WTC11 (cell line): ENCODE data around the gene STUB1. TPM values are rescaled to one million over a fixed set of nuclear protein-coding genes. Genes with fewer than 3 reads are reported as not detected.

Experiments
- ATAC-seq: fragments of 200-7000 bp; cut with Tn5 transposase; 2 replicates; pipeline ENCODE4 v1.10.0; 2021; ENCODE audit warnings: mild to moderate bottlenecking, moderate library complexity
- CTCF ChIA-PET: fragments of 300-600 bp; sonication (Branson Sonifier 250); formaldehyde crosslinking; loops from one replicate; lab custom pipeline; 2021; ENCODE audit warnings: antibody characterized with exemption; lab: Charles Lee
- POLR2A ChIA-PET: fragments of 350-600 bp; sonication (Branson Sonifier 250); formaldehyde crosslinking; loops from one replicate; lab custom pipeline; 2021; ENCODE audit warnings: antibody characterized with exemption; lab: Charles Lee
- DNase-seq: peaks from one replicate; pipeline ENCODE4 v3.0.0; 2021; ENCODE audit warnings: low spot score
- H3K27ac Mint-ChIP-seq: 2 replicates; pipeline ENCODE4 v1.8.0; 2021; ENCODE audit warnings: mixed read lengths
- H3K27me3 Mint-ChIP-seq: 2 replicates; pipeline ENCODE4 v1.8.0; 2021; ENCODE audit warnings: low read depth, mild to moderate bottlenecking, moderate library complexity, mixed read lengths
- H3K36me3 Mint-ChIP-seq: 2 replicates; pipeline ENCODE4 v1.8.0; 2021; ENCODE audit warnings: mixed read lengths
- H3K4me1 Mint-ChIP-seq: 2 replicates; pipeline ENCODE4 v1.8.0; 2022; ENCODE audit warnings: mixed read lengths
- H3K4me3 Mint-ChIP-seq: 2 replicates; pipeline ENCODE4 v1.8.0; 2021; ENCODE audit warnings: mild to moderate bottlenecking, moderate library complexity, mixed read lengths
- H3K9me3 Mint-ChIP-seq: 2 replicates; pipeline ENCODE4 v1.8.0; 2021; ENCODE audit warnings: mixed read lengths
- ARID4B ChIP-seq: sonication (generic); formaldehyde crosslinking; IDR thresholded peaks from 2 replicates; pipeline ENCODE4 v1.8.0; 2023; ENCODE audit warnings: missing genetic modification reagents, mild to moderate bottlenecking, borderline replicate concordance
- ATF6 ChIP-seq: sonication (generic); formaldehyde crosslinking; IDR thresholded peaks from 2 replicates; pipeline ENCODE4 v1.8.1; 2023; ENCODE audit warnings: mild to moderate bottlenecking, missing genetic modification reagents
- CREB1 ChIP-seq: sonication (generic); formaldehyde crosslinking; IDR thresholded peaks from 2 replicates; pipeline ENCODE4 v1.8.0; 2023; ENCODE audit warnings: mild to moderate bottlenecking, missing genetic modification reagents
- EMX1 ChIP-seq: fragments of 250-450 bp; sonication (Bioruptor Pico); IDR thresholded peaks from 2 replicates; pipeline ENCODE4 v1.8.0; 2021; ENCODE audit warnings: mild to moderate bottlenecking
- ETV6 ChIP-seq: sonication (generic); formaldehyde crosslinking; IDR thresholded peaks from 2 replicates; pipeline ENCODE4 v1.8.1; 2022; ENCODE audit warnings: mild to moderate bottlenecking, missing genetic modification reagents
- FOXJ3 ChIP-seq: sonication (generic); formaldehyde crosslinking; IDR thresholded peaks from 2 replicates; pipeline ENCODE4 v1.9.0; 2021; ENCODE audit warnings: missing genetic modification reagents, mild to moderate bottlenecking, borderline replicate concordance
- FOXP1 ChIP-seq: sonication (generic); formaldehyde crosslinking; IDR thresholded peaks from 2 replicates; pipeline ENCODE4 v1.8.0; 2022; ENCODE audit warnings: missing genetic modification reagents, mild to moderate bottlenecking, moderate library complexity, borderline replicate concordance
- FOXP4 ChIP-seq: sonication (generic); formaldehyde crosslinking; IDR thresholded peaks from 2 replicates; pipeline ENCODE4 v1.8.0; 2022; ENCODE audit warnings: mild to moderate bottlenecking, missing genetic modification reagents
- IRF2 ChIP-seq: sonication (generic); formaldehyde crosslinking; IDR thresholded peaks from 2 replicates; pipeline ENCODE4 v1.8.0; 2022; ENCODE audit warnings: low read depth, missing genetic modification reagents, borderline replicate concordance
- MLX ChIP-seq: sonication (generic); formaldehyde crosslinking; IDR thresholded peaks from 2 replicates; pipeline ENCODE4 v1.8.1; 2023; ENCODE audit warnings: mild to moderate bottlenecking, missing genetic modification reagents, moderate library complexity
- NR3C1 ChIP-seq: sonication (generic); formaldehyde crosslinking; conservative IDR thresholded peaks from 2 replicates; pipeline ENCODE4 v1.8.1; 2023; ENCODE audit warnings: low read depth, mild to moderate bottlenecking, missing genetic modification reagents
- PREB ChIP-seq: sonication (generic); formaldehyde crosslinking; IDR thresholded peaks from 2 replicates; pipeline ENCODE4 v1.8.1; 2022; ENCODE audit warnings: mild to moderate bottlenecking, missing genetic modification reagents, moderate library complexity, borderline replicate concordance
- SMAD3 ChIP-seq: sonication (generic); formaldehyde crosslinking; IDR thresholded peaks from 2 replicates; pipeline ENCODE4 v1.8.0; 2022; ENCODE audit warnings: missing genetic modification reagents, mild to moderate bottlenecking, borderline replicate concordance
- SMAD4 ChIP-seq: sonication (generic); formaldehyde crosslinking; IDR thresholded peaks from 2 replicates; pipeline ENCODE4 v1.8.0; 2022; ENCODE audit warnings: mild to moderate bottlenecking, missing genetic modification reagents
- TEAD1 ChIP-seq: sonication (generic); formaldehyde crosslinking; IDR thresholded peaks from 2 replicates; pipeline ENCODE4 v1.8.0; 2022; ENCODE audit warnings: mild to moderate bottlenecking, missing genetic modification reagents
- TP53 ChIP-seq: sonication (generic); formaldehyde crosslinking; IDR thresholded peaks from 2 replicates; pipeline ENCODE4 v1.8.1; 2023; ENCODE audit warnings: mild to moderate bottlenecking, missing genetic modification reagents
- ZNF317 ChIP-seq: sonication (generic); formaldehyde crosslinking; IDR thresholded peaks from 2 replicates; pipeline ENCODE4 v1.8.1; 2023; ENCODE audit warnings: low read depth, mild to moderate bottlenecking, moderate library complexity, missing genetic modification reagents, borderline replicate concordance
- total RNA-seq: library from RNA; stranded (reverse); gene quantifications from 3 replicates; pipeline ENCODE4 v1.2.3, GENCODE V29; 2021
- TF ChIP-seq, protein P1 (sequence below): sonication (generic); formaldehyde crosslinking; IDR thresholded peaks from 2 replicates; pipeline ENCODE4 v1.8.1; 2022; ENCODE audit warnings: low read depth, missing genetic modification reagents, borderline replicate concordance

STUB1 gene
- total RNA-seq, 1 experiment from 2014 or later, result 88.2 TPM

- Mint-ChIP-seq H3K9me3 (no peaks in the 10 kb centered on the region), H3K4me3 (no peak overlapping the region), H3K27me3 (no peaks in the 10 kb centered on the region), H3K36me3 (peaks cover 7% of the 10 kb centered on the region), H3K4me1 (no peaks in the 10 kb centered on the region), H3K27ac (no peak overlapping the region)
- POLR2A ChIA-PET, result interaction anchor here (1.0 kb wide), 1 partner anchor 15 kb away, joined by 3 read pairs; no protein-coding TSS in a partner anchor
- TF ChIP-seq SMAD3 (CRISPR knock-in tag) (no peak), ZNF317 (no peak), EMX1 (CRISPR knock-in tag) (no peak), TEAD1 (CRISPR knock-in tag) (no peak), ARID4B (CRISPR knock-in tag) (no peak), FOXP4 (no peak)
- TF ChIP-seq, protein P1, sequence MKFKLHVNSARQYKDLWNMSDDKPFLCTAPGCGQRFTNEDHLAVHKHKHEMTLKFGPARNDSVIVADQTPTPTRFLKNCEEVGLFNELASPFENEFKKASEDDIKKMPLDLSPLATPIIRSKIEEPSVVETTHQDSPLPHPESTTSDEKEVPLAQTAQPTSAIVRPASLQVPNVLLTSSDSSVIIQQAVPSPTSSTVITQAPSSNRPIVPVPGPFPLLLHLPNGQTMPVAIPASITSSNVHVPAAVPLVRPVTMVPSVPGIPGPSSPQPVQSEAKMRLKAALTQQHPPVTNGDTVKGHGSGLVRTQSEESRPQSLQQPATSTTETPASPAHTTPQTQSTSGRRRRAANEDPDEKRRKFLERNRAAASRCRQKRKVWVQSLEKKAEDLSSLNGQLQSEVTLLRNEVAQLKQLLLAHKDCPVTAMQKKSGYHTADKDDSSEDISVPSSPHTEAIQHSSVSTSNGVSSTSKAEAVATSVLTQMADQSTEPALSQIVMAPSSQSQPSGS (CRISPR knock-in tag), result no peak
- CTCF ChIA-PET, result interaction anchor here (1.6 to 3.0 kb wide), 2 partner anchors 18 to 76 kb away, joined by 5 to 16 read pairs; partner anchors contain the start of genes RAB40C and WDR90
- DNase-seq (no peak), ATAC-seq (no peak)
Measured at GRCh38 chr16:666572-666971, 13.6 kb upstream of the STUB1 start.

DNA sequence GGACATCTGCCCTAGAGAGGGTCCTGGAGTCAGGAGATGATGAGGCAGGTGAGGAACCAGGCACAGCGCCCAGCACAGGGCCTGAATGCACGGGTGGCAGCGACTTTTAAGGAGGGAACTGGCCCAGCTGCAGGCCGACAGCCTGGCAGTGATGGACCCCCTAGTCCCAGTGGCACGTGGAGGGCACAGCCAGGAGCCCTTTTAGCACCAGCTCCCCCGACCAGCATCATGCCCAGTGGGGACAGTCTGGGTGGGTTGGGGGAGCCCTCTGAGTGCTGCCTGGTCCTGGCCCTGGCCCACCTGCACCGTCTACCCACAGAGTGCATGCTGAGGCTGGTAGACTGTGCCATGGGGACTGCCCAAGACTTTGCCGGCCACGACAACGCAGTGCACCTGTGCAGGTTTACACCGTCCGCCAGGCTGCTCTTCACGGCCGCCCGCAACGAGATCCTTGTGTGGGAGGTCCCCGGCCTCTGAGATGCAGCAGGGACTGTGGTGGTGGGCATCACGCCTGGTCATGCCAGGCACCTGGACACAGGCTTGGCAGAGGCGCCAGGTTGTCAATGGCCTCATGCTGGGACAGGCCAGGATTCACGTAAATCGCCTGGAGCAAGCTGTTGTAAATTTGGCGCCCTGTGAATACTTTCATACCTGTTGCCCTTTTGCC, 13.0 kb upstream of the STUB1 start:
- no peaks in the 10 kb centered on the region for H3K9me3 Mint-ChIP-seq
- no peaks in the 10 kb centered on the region for H3K27me3 Mint-ChIP-seq
- 0 out of 2 replicates have a peak overlapping the region, but pooled peaks have one; percentile 30 for H3K4me3 Mint-ChIP-seq
- no peak for TF ChIP-seq TP53 (CRISPR knock-in tag)
- TF ChIP-seq PREB (CRISPR knock-in tag), result no peak
- no peak for TF ChIP-seq MLX
- TF ChIP-seq SMAD3 (CRISPR knock-in tag), result no peak
- no peak for TF ChIP-seq ETV6
- TF ChIP-seq CREB1 (CRISPR knock-in tag), result no peak
- no peak for TF ChIP-seq SMAD4
- TF ChIP-seq FOXJ3 (CRISPR knock-in tag), result no peak
- no peak for TF ChIP-seq FOXP1 (CRISPR knock-in tag)
- TF ChIP-seq ATF6 (CRISPR knock-in tag), result no peak
- TF ChIP-seq IRF2, result no peak; the same call in 1 of the 2 replicates
- no peak for TF ChIP-seq NR3C1 (CRISPR knock-in tag)
- H3K27ac Mint-ChIP-seq, result peak overlapping the region; percentile 86
- ATAC-seq (no peak), DNase-seq (no peak)
- ChIA-PET CTCF (interaction anchor here (0.6 to 3.0 kb wide), 23 partner anchors 9 to 296 kb away, joined by 3 to 21 read pairs (median 4); partner anchors contain the start of genes ANTKMT, CIAO3, JMJD8 and RAB40C), POLR2A (interaction anchor here (1.0 to 1.8 kb wide), 2 partner anchors 29 to 53 kb away, joined by 3 to 6 read pairs; no protein-coding TSS in a partner anchor)
- H3K36me3 Mint-ChIP-seq, result peaks cover 7% of the 10 kb centered on the region
- H3K4me1 Mint-ChIP-seq, result no peaks in the 10 kb centered on the region
